Esophagus (tissue), 2 donors: Measurements from ENCODE around the gene FAM162B. TPM values are rescaled to one million over a fixed set of nuclear protein-coding genes. Genes with fewer than 3 reads are reported as not detected.
A peak's percentile ranks its signal among the peaks of the same experiment; 100 is the strongest.

Experiments
- H3K27ac ChIP-seq, 2 donors: one replicate each; pipeline ENCODE4 v1.5.1; 2013; ENCODE audit warnings: low read depth in 2 of 2, mild to moderate bottlenecking in 2 of 2, inconsistent platforms in 1 of 2, low read length in 1 of 2, moderate library complexity in 1 of 2
- H3K27me3 ChIP-seq, 2 donors: one replicate each; pipeline ENCODE4 v1.6.1; 2013; ENCODE audit warnings: low read length in 2 of 2, control low read depth in 1 of 2, mild to moderate bottlenecking in 1 of 2; ENCODE audit not compliant: insufficient read depth in 2 of 2, control insufficient read depth in 1 of 2
- H3K36me3 ChIP-seq, 2 donors: one replicate each; pipeline ENCODE4 v1.6.1; 2013; ENCODE audit warnings: low read length in 1 of 2; ENCODE audit not compliant: control insufficient read depth in 2 of 2, insufficient read depth in 2 of 2
- H3K4me1 ChIP-seq, 2 donors: one replicate each; pipeline ENCODE4 v1.6.1; 2013; ENCODE audit warnings: low read length in 1 of 2; ENCODE audit not compliant: control insufficient read depth in 2 of 2, insufficient read depth in 2 of 2
- H3K4me3 ChIP-seq, 2 donors: one replicate each; pipeline ENCODE4 v1.5.1; 2013; ENCODE audit warnings: low read length in 2 of 2, mild to moderate bottlenecking in 2 of 2, low read depth in 1 of 2, moderate library complexity in 1 of 2
- H3K9me3 ChIP-seq, 2 donors: one replicate each; pipeline ENCODE4 v1.6.1; 2013; ENCODE audit warnings: mild to moderate bottlenecking in 2 of 2, low read depth in 1 of 2, low read length in 1 of 2, moderate library complexity in 1 of 2; ENCODE audit not compliant: control insufficient read depth in 2 of 2, insufficient read depth in 1 of 2
- WGBS, 2 donors: extraction: QIAGEN DNeasy Blood & Tissue Kit; methylation state at CpG; one replicate each; pipeline ENCODE4 v1.1.7; 2013; 5-methylcytosine and 5-hydroxymethylcytosine counted together
- polyA plus RNA-seq, 2 donors: library from polyadenylated mRNA; stranded (reverse); fragments of 200-250 nt; gene quantifications; one replicate each; pipeline ENCODE4 v1.2.3, GENCODE V29; 2013
- donor health status: healthy with polysubstance abuse.
- donor health status: Bipolar disorder and iron deficiency.

The FAM162B gene
- polyA plus RNA-seq, 2 donors, result 0.71 to 1.6 TPM

- Histone ChIP-seq H3K27ac (no peak overlapping the region), H3K4me3 (no peak overlapping the region), H3K27me3 (no peaks in the 10 kb centered on the region), H3K36me3 (no peaks in the 10 kb centered on the region), H3K4me1 (no peaks in the 10 kb centered on the region), H3K9me3 (no peaks in the 10 kb centered on the region)
- WGBS, 2 donors, result 78 to 79% methylated on average over 1 of the region's 1 CpG
These were observed 6.9 kb upstream of the FAM162B start for GRCh38 chr6:116772450-116772849.

- H3K4me3 ChIP-seq, result no peak overlapping the region
- no peaks in the 10 kb centered on the region for H3K9me3 ChIP-seq
- whole genome bisulfite sequencing, 2 donors, result 56 to 62% methylated on average over 2 of the region's 2 CpGs
- no peak overlapping the region for H3K27ac ChIP-seq
- H3K27me3 ChIP-seq, result peaks cover 6 to 7% of the 10 kb centered on the region in 2 donors
- peaks cover 3 to 11% of the 10 kb centered on the region in 2 donors for H3K4me1 ChIP-seq
- H3K36me3 ChIP-seq, result no peaks in the 10 kb centered on the region
These were observed 2.2 kb upstream of the FAM162B start for GRCh38 chr6:116767715-116768114.

- Histone ChIP-seq H3K4me3 (no peak overlapping the region), H3K27ac (no peak overlapping the region), H3K9me3 (no peaks in the 10 kb centered on the region), H3K27me3 (peaks cover 6 to 7% of the 10 kb centered on the region in 2 donors), H3K36me3 (no peaks in the 10 kb centered on the region), H3K4me1 (peaks cover 3 to 11% of the 10 kb centered on the region in 2 donors)
- WGBS, 2 donors, result 66 to 67% methylated on average over 5 of the region's 5 CpGs
These were observed 1.1 kb upstream of the FAM162B start for GRCh38 chr6:116766506-116767176.

- peak overlapping the region in 1 of 2 donors; percentile 21 for H3K27ac ChIP-seq
- 37% methylated on average over 19 of the region's 19 CpGs for WGBS, 2 donors
- peak overlapping the region; percentile 47 to 53 for H3K4me3 ChIP-seq
- H3K36me3 ChIP-seq, result no peaks in the 10 kb centered on the region
- no peaks in the 10 kb centered on the region for H3K9me3 ChIP-seq
- peaks cover 6 to 7% of the 10 kb centered on the region in 2 donors for H3K27me3 ChIP-seq
- peaks cover 3 to 11% of the 10 kb centered on the region in 2 donors for H3K4me1 ChIP-seq
These were observed 924 bp downstream of the FAM162B start for GRCh38 chr6:116764629-116764960.

- WGBS, 2 donors, result 82 to 90% methylated on average over 11 of the region's 11 CpGs
- no peaks in the 10 kb centered on the region for H3K36me3 ChIP-seq
- peaks cover 6 to 7% of the 10 kb centered on the region in 2 donors for H3K27me3 ChIP-seq
- peak overlapping the region in 1 of 2 donors; percentile 53 for H3K4me3 ChIP-seq
- no peaks in the 10 kb centered on the region for H3K9me3 ChIP-seq
- peak overlapping the region in 1 of 2 donors; percentile 21 for H3K27ac ChIP-seq
- peaks cover 3 to 11% of the 10 kb centered on the region in 2 donors for H3K4me1 ChIP-seq
These were observed 1.5 kb downstream of the FAM162B start for GRCh38 chr6:116763906-116764628.

GRCh38 chr6:116763048-116763447 is 2.5 kb downstream of the FAM162B start:
- H3K9me3 ChIP-seq, result no peaks in the 10 kb centered on the region
- H3K27ac ChIP-seq, result no peak overlapping the region
- no peak overlapping the region for H3K4me3 ChIP-seq
- peaks cover 3 to 11% of the 10 kb centered on the region in 2 donors for H3K4me1 ChIP-seq
- no peaks in the 10 kb centered on the region for H3K36me3 ChIP-seq
- peaks cover 6 to 7% of the 10 kb centered on the region in 2 donors for H3K27me3 ChIP-seq

GRCh38 chr6:116762235-116762634 is 3.3 kb downstream of the FAM162B start:
- H3K27me3 ChIP-seq, result peaks cover 6 to 7% of the 10 kb centered on the region in 2 donors
- no peak overlapping the region for H3K4me3 ChIP-seq
- H3K4me1 ChIP-seq, result peaks cover 3 to 11% of the 10 kb centered on the region in 2 donors
- H3K9me3 ChIP-seq, result no peaks in the 10 kb centered on the region
- no peak overlapping the region for H3K27ac ChIP-seq
- H3K36me3 ChIP-seq, result no peaks in the 10 kb centered on the region
- 88 to 90% methylated on average over 1 of the region's 1 CpG for WGBS, 2 donors

- 60 to 64% methylated on average over 4 of the region's 4 CpGs for WGBS, 2 donors
- H3K4me3 ChIP-seq, result no peak overlapping the region
These were observed 3.7 kb downstream of the FAM162B start for GRCh38 chr6:116761779-116762178.

GRCh38 chr6:116745176-116745575 is 20.3 kb downstream of the FAM162B start:
- Histone ChIP-seq H3K27ac (no peak overlapping the region), H3K9me3 (no peaks in the 10 kb centered on the region), H3K4me1 (no peaks in the 10 kb centered on the region), H3K27me3 (no peaks in the 10 kb centered on the region), H3K4me3 (no peak overlapping the region), H3K36me3 (no peaks in the 10 kb centered on the region)
- WGBS, 2 donors, result 71 to 84% methylated on average over 5 of the region's 5 CpGs

More at GRCh38 chr6:116761779-116762178, 3.7 kb downstream of the FAM162B start:
- peaks cover 6 to 7% of the 10 kb centered on the region in 2 donors for H3K27me3 ChIP-seq
- no peak overlapping the region for H3K27ac ChIP-seq
- H3K9me3 ChIP-seq, result no peaks in the 10 kb centered on the region
- H3K4me1 ChIP-seq, result peaks cover 3 to 11% of the 10 kb centered on the region in 2 donors
- no peaks in the 10 kb centered on the region for H3K36me3 ChIP-seq
